B cell (primary cell): Measurements from ENCODE around the gene PDZRN4. TPM values are rescaled to one million over a fixed set of nuclear protein-coding genes. Genes with fewer than 3 reads are reported as not detected.

Experiments used
- ATAC-seq: fragments of 200-7000 bp; cut with Tn5 transposase; one replicate; pipeline ENCODE4 v1.10.0; 2021; ENCODE audit warnings: low read depth, mild to moderate bottlenecking, moderate number of reproducible peaks, moderate library complexity
- CTCF ChIA-PET: fragments of 350-600 bp; sonication (Branson Sonifier 250); formaldehyde crosslinking; loops from one replicate; lab custom pipeline; 2021; ENCODE audit warnings: antibody characterized with exemption, inconsistent platforms; lab: Charles Lee
- POLR2A ChIA-PET: fragments of 350-600 bp; sonication (Branson Sonifier 250); formaldehyde crosslinking; loops from one replicate; lab custom pipeline; 2021; ENCODE audit warnings: antibody characterized with exemption; lab: Charles Lee
- DNase-seq: peaks from one replicate; pipeline ENCODE4 v3.0.0; 2013
- H2AFZ ChIP-seq: 2 replicates; pipeline ENCODE4 v1.6.1; 2012; ENCODE audit warnings: mild to moderate bottlenecking, low read depth, low read length; ENCODE audit not compliant: insufficient read depth, poor library complexity, severe bottlenecking
- H3K27ac ChIP-seq, 2 donors: 1 replicate in 1 of 2; 2 replicates in 1 of 2; pipeline ENCODE4 v1.5.1; 2012 to 2013; ENCODE audit warnings: low read length in 2 of 2, mild to moderate bottlenecking in 2 of 2, moderate library complexity in 1 of 2
- H3K27me3 ChIP-seq, 4 experiments: fragments of 200-600 bp in 1 of 4; sonication (generic) in 1 of 4; replicated peaks in 1 of 4; 1 replicate in 2 of 4; 2 replicates in 2 of 4; pipeline versions ENCODE4 v1.6.1 to v1.7.0; 2013 to 2016; ENCODE audit warnings: low read length in 3 of 4, mild to moderate bottlenecking in 2 of 4, mixed read lengths in 1 of 4, moderate library complexity in 1 of 4; ENCODE audit not compliant: insufficient read depth in 4 of 4, control insufficient read depth in 3 of 4; ENCODE audit errors: control extremely low read depth in 1 of 4
- H3K36me3 ChIP-seq, 2 experiments: replicated peaks in 1 of 2; 1 replicate in 1 of 2; 2 replicates in 1 of 2; pipeline versions ENCODE4 v1.6.1 to v1.7.1; 2013; ENCODE audit warnings: low read length in 1 of 2; ENCODE audit not compliant: insufficient read depth in 2 of 2, control insufficient read depth in 1 of 2; ENCODE audit errors: control extremely low read depth in 1 of 2, extremely low read depth in 1 of 2
- H3K4me1 ChIP-seq, 2 donors: fragments of 200-600 bp in 1 of 2; sonication (generic) in 1 of 2; 1 replicate in 1 of 2; 2 replicates in 1 of 2; pipeline versions ENCODE4 v1.5.1 to v1.6.1; 2013 to 2017; ENCODE audit warnings: low read length in 2 of 2; ENCODE audit not compliant: control insufficient read depth in 2 of 2, insufficient read depth in 2 of 2
- H3K4me2 ChIP-seq: replicated peaks from 2 replicates; pipeline ENCODE3; 2012; ENCODE audit warnings: mild to moderate bottlenecking, low read depth, low read length; ENCODE audit not compliant: poor library complexity, severe bottlenecking
- H3K4me3 ChIP-seq, 5 experiments: fragments of 200-600 bp in 1 of 5; sonication (generic) in 1 of 5; 1 replicate in 3 of 5; 2 replicates in 2 of 5; pipeline versions ENCODE4 v1.5.1 to v1.7.0; 2011 to 2016; ENCODE audit warnings: low read length in 4 of 5, mild to moderate bottlenecking in 4 of 5, low read depth in 2 of 5, control low read depth in 1 of 5, moderate library complexity in 1 of 5; ENCODE audit not compliant: insufficient read depth in 1 of 5; ENCODE audit errors: control extremely low read depth in 1 of 5, extremely low read depth in 1 of 5
- H3K79me2 ChIP-seq: fragments of 200-600 bp; sonication (generic); one replicate; pipeline ENCODE4 v1.6.0; 2016; ENCODE audit warnings: low read length; ENCODE audit not compliant: control insufficient read depth, insufficient read depth
- H3K9ac ChIP-seq: fragments of 200-600 bp; sonication (generic); 2 replicates; pipeline ENCODE4 v1.6.1; 2017; ENCODE audit warnings: mild to moderate bottlenecking, low read length, moderate library complexity
- H3K9me3 ChIP-seq, 3 donors: one replicate each; pipeline versions ENCODE4 v1.6.1 to v1.7.1; 2013; ENCODE audit warnings: low read length in 2 of 3; ENCODE audit not compliant: control insufficient read depth in 2 of 3, insufficient read depth in 1 of 3; ENCODE audit errors: control extremely low read depth in 1 of 3
- H4K20me1 ChIP-seq: 2 replicates; pipeline ENCODE4 v1.6.0; 2012; ENCODE audit warnings: mild to moderate bottlenecking, low read length; ENCODE audit not compliant: insufficient read depth, control insufficient read depth, poor library complexity, severe bottlenecking
- H3K27ac Mint-ChIP-seq: one replicate; pipeline ENCODE4 v1.8.0; 2021; ENCODE audit warnings: mixed read lengths
- H3K27me3 Mint-ChIP-seq: one replicate; pipeline ENCODE4 v1.8.0; 2021; ENCODE audit warnings: mixed read lengths
- H3K4me1 Mint-ChIP-seq: one replicate; pipeline ENCODE4 v1.8.0; 2021; ENCODE audit warnings: mixed read lengths
- H3K4me3 Mint-ChIP-seq: one replicate; pipeline ENCODE4 v1.8.0; 2021; ENCODE audit warnings: mixed read lengths
- H3K9me3 Mint-ChIP-seq: one replicate; pipeline ENCODE4 v1.8.0; 2022; ENCODE audit warnings: mixed read lengths; ENCODE audit not compliant: insufficient read depth
- EZH2 ChIP-seq: IDR thresholded peaks from 2 replicates; pipeline ENCODE4 v1.6.1; 2012; ENCODE audit warnings: borderline replicate concordance, low read depth, mild to moderate bottlenecking, moderate library complexity, low read length; ENCODE audit not compliant: insufficient read depth, poor library complexity, severe bottlenecking
- WGBS: methylation state at CpG from one replicate; pipeline ENCODE4 v1.1.5; 2013; ENCODE audit warnings: missing lambda C conversion rate; ENCODE audit not compliant: insufficient coverage; 5-methylcytosine and 5-hydroxymethylcytosine counted together
- intact Hi-C: fragments of 100-400 bp; cut with micrococcal nuclease; formaldehyde crosslinking; loops from one replicate; pipeline ENCODE4 v1.10.0; 2022
- polyA plus RNA-seq: library from polyadenylated mRNA; depleted of rRNA; stranded (reverse); fragments of >200 nt; gene quantifications from 2 replicates; pipeline ENCODE4 v1.2.3, GENCODE V29; 2012
- total RNA-seq, 2 donors: library from RNA; stranded (reverse); fragments of 120-200 nt in 1 of 2; gene quantifications; 1 replicate in 1 of 2; 2 replicates in 1 of 2; pipeline versions ENCODE4 v1.2.3 to v1.2.4, GENCODE V29; 2013 to 2022
- TF ChIP-seq, protein P1 (sequence below): fragments of 200-600 bp; IDR thresholded peaks from one replicate; pipeline ENCODE4 v1.8.0; 2022; ENCODE audit warnings: antibody characterized with exemption, mild to moderate bottlenecking

The PDZRN4 gene
- total and polyA plus RNA-seq, 2 donors (not counting 1 experiment from before 2014, with no cell fraction given), result not detected

DNA sequence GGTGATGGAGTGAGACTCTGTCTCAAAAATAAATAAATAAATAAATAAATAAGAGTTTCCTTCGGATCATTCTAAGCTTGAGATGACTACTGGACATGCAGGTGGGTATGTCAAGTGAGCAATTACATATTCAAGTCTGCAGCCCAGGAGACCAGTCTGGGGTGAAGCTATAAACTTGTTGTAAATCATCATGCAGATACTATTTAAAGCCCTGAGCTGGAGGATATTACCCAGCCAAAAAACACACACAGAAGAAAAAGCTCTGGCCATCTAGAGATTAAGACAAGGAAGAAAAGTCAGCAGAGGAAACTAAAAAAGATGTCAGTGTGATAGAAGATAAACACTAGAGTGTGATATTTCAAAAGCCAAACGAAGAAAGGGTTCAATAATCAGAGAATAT, 47.0 kb upstream of the PDZRN4 start:
- intact Hi-C loops, result no loop called here
- no peak overlapping the region for H3K4me2 ChIP-seq
- no peak overlapping the region for H3K4me3 ChIP-seq
- H3K9ac ChIP-seq, result no peak overlapping the region
- no peak overlapping the region for H3K27ac Mint-ChIP-seq
- 70% methylated on average over 2 of the region's 2 CpGs for WGBS
- H3K27me3 Mint-ChIP-seq, result no peaks in the 10 kb centered on the region
- H3K27ac ChIP-seq, result no peak overlapping the region
- H3K27me3 ChIP-seq, result no peaks in the 10 kb centered on the region
- ATAC-seq (no peak), DNase-seq (no peak)
- H3K9me3 ChIP-seq, result no peaks in the 10 kb centered on the region
- H3K4me1 Mint-ChIP-seq, result no peaks in the 10 kb centered on the region
- H3K36me3 ChIP-seq, result no peaks in the 10 kb centered on the region
- no peak for TF ChIP-seq EZH2
- TF ChIP-seq, protein P1, sequence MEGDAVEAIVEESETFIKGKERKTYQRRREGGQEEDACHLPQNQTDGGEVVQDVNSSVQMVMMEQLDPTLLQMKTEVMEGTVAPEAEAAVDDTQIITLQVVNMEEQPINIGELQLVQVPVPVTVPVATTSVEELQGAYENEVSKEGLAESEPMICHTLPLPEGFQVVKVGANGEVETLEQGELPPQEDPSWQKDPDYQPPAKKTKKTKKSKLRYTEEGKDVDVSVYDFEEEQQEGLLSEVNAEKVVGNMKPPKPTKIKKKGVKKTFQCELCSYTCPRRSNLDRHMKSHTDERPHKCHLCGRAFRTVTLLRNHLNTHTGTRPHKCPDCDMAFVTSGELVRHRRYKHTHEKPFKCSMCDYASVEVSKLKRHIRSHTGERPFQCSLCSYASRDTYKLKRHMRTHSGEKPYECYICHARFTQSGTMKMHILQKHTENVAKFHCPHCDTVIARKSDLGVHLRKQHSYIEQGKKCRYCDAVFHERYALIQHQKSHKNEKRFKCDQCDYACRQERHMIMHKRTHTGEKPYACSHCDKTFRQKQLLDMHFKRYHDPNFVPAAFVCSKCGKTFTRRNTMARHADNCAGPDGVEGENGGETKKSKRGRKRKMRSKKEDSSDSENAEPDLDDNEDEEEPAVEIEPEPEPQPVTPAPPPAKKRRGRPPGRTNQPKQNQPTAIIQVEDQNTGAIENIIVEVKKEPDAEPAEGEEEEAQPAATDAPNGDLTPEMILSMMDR, result no peak
- ChIA-PET POLR2A (no interaction called here), CTCF (no interaction called here)
- peaks cover 3% of the 10 kb centered on the region for H3K9me3 Mint-ChIP-seq
- no peak overlapping the region for H3K4me3 Mint-ChIP-seq
- no peaks in the 10 kb centered on the region for H4K20me1 ChIP-seq
- H3K79me2 ChIP-seq, result no peaks in the 10 kb centered on the region
- no peaks in the 10 kb centered on the region for H3K4me1 ChIP-seq
- no peak overlapping the region for H2AFZ ChIP-seq

DNA sequence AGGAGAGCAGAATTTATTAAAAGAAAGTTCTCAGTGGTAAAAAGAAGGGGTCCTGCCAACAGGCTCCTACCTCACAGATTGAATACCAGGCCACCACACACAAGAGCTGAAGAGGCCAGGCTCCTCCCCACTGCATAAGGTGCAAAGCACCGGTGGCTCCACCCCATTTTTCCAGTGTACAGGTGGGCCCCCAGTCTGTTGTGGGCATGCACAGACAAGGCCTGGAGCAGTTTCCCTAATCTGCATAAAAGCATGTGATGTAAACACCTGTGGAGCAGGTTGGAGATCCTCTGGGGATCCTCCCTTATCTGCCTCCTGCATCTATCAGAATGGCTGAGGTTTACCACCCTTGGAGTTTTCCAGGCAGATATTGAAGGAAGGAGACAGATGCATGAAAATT, 45.7 kb upstream of the PDZRN4 start:
- no peak overlapping the region for H3K27ac ChIP-seq
- Mint-ChIP-seq H3K4me3 (no peak overlapping the region), H3K9me3 (peaks cover 3% of the 10 kb centered on the region), H3K4me1 (no peaks in the 10 kb centered on the region), H3K27me3 (no peaks in the 10 kb centered on the region), H3K27ac (no peak overlapping the region)
- no peaks in the 10 kb centered on the region for H3K9me3 ChIP-seq
- H3K4me1 ChIP-seq, result no peaks in the 10 kb centered on the region
- ATAC-seq (no peak), DNase-seq (no peak)
- no peaks in the 10 kb centered on the region for H3K36me3 ChIP-seq
- H3K79me2 ChIP-seq, result no peaks in the 10 kb centered on the region
- 100% methylated on average over 1 of the region's 1 CpG for WGBS
- H3K9ac ChIP-seq, result no peak overlapping the region
- POLR2A ChIA-PET, result no interaction called here
- TF ChIP-seq, protein P1, result no peak
- no peak for TF ChIP-seq EZH2
- no peaks in the 10 kb centered on the region for H3K27me3 ChIP-seq
- CTCF ChIA-PET, result no interaction called here
- no peaks in the 10 kb centered on the region for H4K20me1 ChIP-seq
- H3K4me2 ChIP-seq, result no peak overlapping the region
- H3K4me3 ChIP-seq, result no peak overlapping the region
- H2AFZ ChIP-seq, result no peak overlapping the region
- intact Hi-C loops, result no loop called here
